HCT116 (cell line): ENCODE measurements around the gene TNIK.
A peak's percentile ranks its signal among the peaks of the same experiment; 100 is the strongest.

Experiments used
- CTCF ChIP-seq, 3 experiments: fragments of 200-600 bp in 1 of 3; sonication (generic) in 1 of 3; IDR thresholded peaks in 2 of 3; conservative IDR thresholded peaks in 1 of 3; 2 replicates each; pipeline ENCODE4 v1.5.1; 2012 to 2017; ENCODE audit warnings: low read depth in 2 of 3, low read length in 2 of 3, antibody characterized with exemption in 1 of 3, borderline replicate concordance in 1 of 3, control low read depth in 1 of 3, mild to moderate bottlenecking in 1 of 3, mixed read lengths in 1 of 3, mixed run types in 1 of 3, moderate library complexity in 1 of 3; ENCODE audit not compliant: insufficient read depth in 1 of 3
- EZH2 ChIP-seq: fragments of 200-600 bp; sonication (generic); IDR thresholded peaks from 2 replicates; pipeline ENCODE4 v1.6.1; 2017; ENCODE audit warnings: antibody characterized with exemption, mixed run types
- JUND ChIP-seq: IDR thresholded peaks from 2 replicates; pipeline ENCODE4 v1.6.1; 2012
- POLR2A ChIP-seq: IDR thresholded peaks from 2 replicates; pipeline ENCODE4 v1.7.0; 2011; ENCODE audit warnings: borderline replicate concordance; ENCODE audit not compliant: insufficient read depth, insufficient read length; ENCODE audit errors: extremely low read depth
- SP1 ChIP-seq: IDR thresholded peaks from 2 replicates; pipeline ENCODE4 v1.6.1; 2012; ENCODE audit warnings: low read depth

- no peak for TF ChIP-seq JUND
- peak; percentile 69; the same call in 1 of the 2 replicates for TF ChIP-seq SP1
- peak; percentile 25 for TF ChIP-seq POLR2A
- TF ChIP-seq CTCF (IDR thresholded peaks at IDR 0.05 in 2 of 3, conservative IDR thresholded peaks at IDR 0.05 in 1 of 3; ENCODE audit: borderline replicate concordance in 1 of 3, insufficient read depth in 1 of 3, low read depth in 2 of 3, low read length in 2 of 3), result peak in 2 of 3 experiments; percentile 16 to 54; a peak in 2 of 6 replicates
- no peak for TF ChIP-seq EZH2
These were observed at the start of gene TNIK for GRCh38 chr3:171459942-171460724.
